Breast epithelium (tissue), 3 donors: Measurements from ENCODE around the gene STPG3.

Experiments
- POLR2A ChIP-seq: fragments of 450-650 bp; IDR thresholded peaks from one replicate; pipeline ENCODE4 v1.6.1; 2016; ENCODE audit warnings: antibody characterized with exemption, mild to moderate bottlenecking, moderate library complexity
- TF ChIP-seq, protein P1 (sequence below), 3 donors: fragments of 450-650 bp; IDR thresholded peaks; one replicate each; pipeline ENCODE4 v1.5.1; 2016 to 2017; ENCODE audit warnings: antibody characterized with exemption in 3 of 3, mild to moderate bottlenecking in 3 of 3, moderate library complexity in 3 of 3

DNA sequence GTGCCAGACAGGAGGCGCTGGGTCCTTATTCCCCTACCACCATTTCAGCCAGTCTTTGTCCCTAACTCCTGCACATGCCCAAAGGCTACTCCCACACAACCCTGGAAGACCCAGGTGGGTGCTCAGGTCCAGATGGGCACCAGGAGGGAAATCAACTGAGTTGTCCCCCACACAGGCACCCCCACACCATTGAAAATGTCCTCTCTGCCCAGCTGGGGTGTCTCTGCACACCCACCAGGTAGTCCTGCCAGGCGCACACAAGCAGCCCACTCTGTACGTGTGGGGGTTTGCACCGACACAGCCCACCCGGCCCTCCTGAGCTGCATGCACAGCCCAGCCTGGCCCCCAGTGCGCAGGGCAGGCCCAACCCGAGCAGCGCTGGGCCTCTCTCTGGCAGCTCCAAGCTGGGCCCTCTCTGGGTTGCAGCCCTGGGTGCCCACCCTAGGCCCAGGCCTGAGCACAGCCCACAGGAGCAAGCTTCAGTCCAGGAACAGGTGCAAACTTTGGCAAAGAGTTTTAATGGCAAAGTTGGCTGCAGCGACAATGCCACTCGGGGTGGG is 31.2 kb upstream of the STPG3 start:
- TF ChIP-seq, protein P1, sequence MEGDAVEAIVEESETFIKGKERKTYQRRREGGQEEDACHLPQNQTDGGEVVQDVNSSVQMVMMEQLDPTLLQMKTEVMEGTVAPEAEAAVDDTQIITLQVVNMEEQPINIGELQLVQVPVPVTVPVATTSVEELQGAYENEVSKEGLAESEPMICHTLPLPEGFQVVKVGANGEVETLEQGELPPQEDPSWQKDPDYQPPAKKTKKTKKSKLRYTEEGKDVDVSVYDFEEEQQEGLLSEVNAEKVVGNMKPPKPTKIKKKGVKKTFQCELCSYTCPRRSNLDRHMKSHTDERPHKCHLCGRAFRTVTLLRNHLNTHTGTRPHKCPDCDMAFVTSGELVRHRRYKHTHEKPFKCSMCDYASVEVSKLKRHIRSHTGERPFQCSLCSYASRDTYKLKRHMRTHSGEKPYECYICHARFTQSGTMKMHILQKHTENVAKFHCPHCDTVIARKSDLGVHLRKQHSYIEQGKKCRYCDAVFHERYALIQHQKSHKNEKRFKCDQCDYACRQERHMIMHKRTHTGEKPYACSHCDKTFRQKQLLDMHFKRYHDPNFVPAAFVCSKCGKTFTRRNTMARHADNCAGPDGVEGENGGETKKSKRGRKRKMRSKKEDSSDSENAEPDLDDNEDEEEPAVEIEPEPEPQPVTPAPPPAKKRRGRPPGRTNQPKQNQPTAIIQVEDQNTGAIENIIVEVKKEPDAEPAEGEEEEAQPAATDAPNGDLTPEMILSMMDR (IDR thresholded peaks at IDR 0.05) = no peak
- no peak for TF ChIP-seq POLR2A
